ENCODE data around the gene EDN1. TPM values are rescaled to one million over a fixed set of nuclear protein-coding genes. Genes with fewer than 3 reads are reported as not detected.

The EDN1 gene
- total RNA-seq, 1 donor from 2014 or later = 7.5 TPM

- DNase-seq (ENCODE audit: low spot score) = no peak
These were observed 21.1 kb upstream of the EDN1 start for GRCh38 chr6:12269110-12269509.

- no peak for DNase-seq (ENCODE audit: low spot score)
These were observed 19.5 kb upstream of the EDN1 start for GRCh38 chr6:12270551-12271230.

- DNase-seq (ENCODE audit: low spot score) = no peak
These were observed 18.6 kb upstream of the EDN1 start for GRCh38 chr6:12271594-12271993.

GRCh38 chr6:12271997-12272396, 18.2 kb upstream of the EDN1 start:
- no peak for DNase-seq (ENCODE audit: low spot score)

GRCh38 chr6:12275107-12275506, 15.1 kb upstream of the EDN1 start:
- DNase-seq (ENCODE audit: low spot score) = no peak

- DNase-seq (ENCODE audit: low spot score) = no peak
These were observed 13.2 kb upstream of the EDN1 start for GRCh38 chr6:12276930-12277315.

GRCh38 chr6:12277386-12277785, 12.8 kb upstream of the EDN1 start:
- DNase-seq (ENCODE audit: low spot score) = no peak

GRCh38 chr6:12278915-12279314, 11.2 kb upstream of the EDN1 start:
- no peak for DNase-seq (ENCODE audit: low spot score)

- no peak for DNase-seq (ENCODE audit: low spot score)
These were observed 10.7 kb upstream of the EDN1 start for GRCh38 chr6:12279322-12280091.

- DNase-seq (ENCODE audit: low spot score) = no peak
These were observed 9.7 kb upstream of the EDN1 start for GRCh38 chr6:12280458-12280857.

- DNase-seq (ENCODE audit: low spot score) = no peak
These were observed 9.3 kb upstream of the EDN1 start for GRCh38 chr6:12280902-12281301.

GRCh38 chr6:12283904-12284303, 6.3 kb upstream of the EDN1 start:
- no peak for DNase-seq (ENCODE audit: low spot score)

GRCh38 chr6:12286373-12287110, 3.6 kb upstream of the EDN1 start:
- DNase-seq (ENCODE audit: low spot score) = no peak

GRCh38 chr6:12288211-12288618, 1.9 kb upstream of the EDN1 start:
- no peak for DNase-seq (ENCODE audit: low spot score)

- DNase-seq (ENCODE audit: low spot score) = no peak
These were observed 1.2 kb upstream of the EDN1 start for GRCh38 chr6:12288914-12289313.

GRCh38 chr6:12289365-12289919, 719 bp upstream of the EDN1 start:
- no peak for DNase-seq (ENCODE audit: low spot score)

- no peak for DNase-seq (ENCODE audit: low spot score)
These were observed 1.1 kb downstream of the EDN1 start for GRCh38 chr6:12291071-12291838.

- DNase-seq (ENCODE audit: low spot score) = no peak
These were observed 1.9 kb downstream of the EDN1 start for GRCh38 chr6:12291839-12292604.

- no peak for DNase-seq (ENCODE audit: low spot score)
These were observed 3.2 kb downstream of the EDN1 start for GRCh38 chr6:12293235-12293930.
